ENCODE results near the gene NAP1L1. TPM values are rescaled to one million over a fixed set of nuclear protein-coding genes. Genes with fewer than 3 reads are reported as not detected.

NAP1L1 gene
- total and polyA plus RNA-seq, 2 donors, result 334 to 358 TPM

DNA sequence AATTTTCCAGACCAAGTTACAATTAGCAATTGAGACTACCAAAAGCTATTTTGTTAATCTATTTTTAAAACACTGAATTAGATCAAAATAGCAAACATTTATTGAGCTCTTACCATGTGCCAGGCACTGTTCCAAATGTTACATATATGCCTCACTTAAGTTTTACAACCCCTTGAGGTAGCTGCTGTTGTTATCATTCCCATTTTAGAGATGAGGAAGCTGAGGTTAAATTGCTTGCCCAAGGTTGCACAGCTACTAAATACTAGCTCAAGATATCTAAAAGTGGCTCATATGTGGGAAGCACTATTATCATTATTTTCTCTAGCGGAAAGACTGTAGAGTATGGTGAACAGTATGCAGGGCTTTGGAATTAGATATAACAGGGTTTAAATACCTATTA, 19.5 kb upstream of the NAP1L1 start:
- DNase-seq (ENCODE audit: extremely low spot score), result no peak
- Histone ChIP-seq H3K36me3 (ENCODE audit: insufficient read depth) (no peaks in the 10 kb centered on the region), H3K27ac (ENCODE audit: low read depth) (no peak overlapping the region), H3K4me1 (ENCODE audit: insufficient read depth) (no peaks in the 10 kb centered on the region), H3K4me3 (ENCODE audit: low read depth, low read length) (no peak overlapping the region)
- WGBS, result 100% methylated on average over 1 of the region's 1 CpG

DNA sequence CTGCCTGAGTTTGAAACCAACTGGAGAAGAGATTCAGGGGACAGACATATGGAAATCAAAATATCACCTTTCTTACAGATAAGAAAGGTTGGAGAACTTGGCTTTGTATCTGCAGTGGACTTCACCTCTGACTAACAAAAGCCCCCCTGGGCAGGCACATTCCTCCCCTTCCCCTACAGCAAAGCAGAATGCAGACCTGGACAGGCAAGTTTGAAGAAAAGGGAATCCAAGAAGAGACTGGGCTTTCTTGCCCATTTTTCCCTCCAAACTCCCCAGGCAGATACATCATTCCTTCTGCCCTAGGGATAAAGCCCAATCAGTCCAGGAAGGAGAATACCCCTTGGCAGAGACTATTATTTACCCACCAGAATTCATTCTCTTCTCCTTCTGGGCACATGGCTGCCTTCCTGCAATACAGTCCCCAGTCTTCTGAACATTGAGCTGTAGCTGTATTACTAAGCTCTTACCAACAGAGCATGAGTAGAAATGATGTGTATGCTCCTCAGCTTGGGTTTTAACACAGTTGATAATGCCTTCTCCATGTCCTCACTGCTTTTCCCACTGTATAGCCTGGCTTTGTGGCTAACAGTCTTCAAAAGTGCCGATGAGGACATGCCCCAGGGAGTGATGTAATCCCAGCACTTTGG, 17.4 kb upstream of the NAP1L1 start:
- 81% methylated on average over 1 of the region's 1 CpG for WGBS
- Histone ChIP-seq H3K4me3 (ENCODE audit: low read depth, low read length) (no peak overlapping the region), H3K27ac (ENCODE audit: low read depth) (no peak overlapping the region), H3K4me1 (ENCODE audit: insufficient read depth) (no peaks in the 10 kb centered on the region), H3K36me3 (ENCODE audit: insufficient read depth) (no peaks in the 10 kb centered on the region)
- no peak for DNase-seq (ENCODE audit: extremely low spot score)

DNA sequence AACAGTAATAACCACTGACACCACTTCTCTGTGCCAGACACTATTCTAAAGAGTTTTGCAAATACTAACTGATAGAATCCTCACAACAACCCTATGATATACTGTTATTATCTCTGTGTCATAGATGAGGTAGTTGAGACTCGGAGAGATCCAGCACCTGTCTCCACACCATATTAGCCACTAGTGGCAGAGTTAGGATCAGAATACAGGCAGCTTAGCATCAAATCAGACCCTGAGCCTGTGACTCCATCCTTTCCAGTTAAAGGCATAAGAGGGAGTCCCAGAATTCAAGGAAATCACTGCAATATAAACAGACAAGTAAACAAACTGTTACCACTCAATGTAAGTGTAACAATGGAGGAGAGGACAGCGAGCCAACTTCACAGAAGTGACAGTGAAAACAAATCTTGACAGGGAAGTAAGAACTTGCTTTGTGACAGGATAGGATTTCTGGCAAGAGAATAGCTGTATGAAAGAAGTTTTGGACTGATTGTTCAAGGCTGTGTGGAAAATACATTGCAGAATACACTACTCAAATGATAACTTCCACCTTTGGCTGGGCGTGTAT, 11.7 kb upstream of the NAP1L1 start:
- no peak for DNase-seq (ENCODE audit: extremely low spot score)
- Histone ChIP-seq H3K4me1 (ENCODE audit: insufficient read depth) (no peaks in the 10 kb centered on the region), H3K36me3 (ENCODE audit: insufficient read depth) (no peaks in the 10 kb centered on the region), H3K4me3 (ENCODE audit: low read depth, low read length) (no peak overlapping the region), H3K27ac (ENCODE audit: low read depth) (no peak overlapping the region)
- WGBS, result 70% methylated on average over 3 of the region's 3 CpGs

DNA sequence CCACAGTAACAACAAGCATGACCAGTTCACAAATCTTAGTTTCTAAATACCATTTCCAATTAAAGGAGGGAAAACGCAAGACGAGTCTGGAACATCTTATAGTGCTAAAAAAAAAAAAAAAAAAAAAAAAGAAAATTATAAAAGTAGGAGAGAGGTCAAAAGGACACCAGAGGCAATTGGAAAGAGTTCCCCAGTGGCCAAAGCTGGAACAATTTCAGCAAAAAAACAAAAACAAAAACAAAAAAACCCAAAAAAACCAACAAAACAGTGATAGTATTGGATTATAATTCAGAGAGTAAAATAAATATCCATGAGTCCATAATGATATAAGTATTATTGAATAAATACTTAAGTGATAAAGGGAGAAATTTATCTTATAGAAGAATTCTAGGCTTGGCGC, 10.3 kb upstream of the NAP1L1 start:
- H3K36me3 ChIP-seq (ENCODE audit: insufficient read depth), result no peaks in the 10 kb centered on the region
- WGBS, result 96% methylated on average over 3 of the region's 3 CpGs
- no peak overlapping the region for H3K4me3 ChIP-seq (ENCODE audit: low read depth, low read length)
- no peak overlapping the region for H3K27ac ChIP-seq (ENCODE audit: low read depth)
- no peak for DNase-seq (ENCODE audit: extremely low spot score)
- no peaks in the 10 kb centered on the region for H3K4me1 ChIP-seq (ENCODE audit: insufficient read depth)

DNA sequence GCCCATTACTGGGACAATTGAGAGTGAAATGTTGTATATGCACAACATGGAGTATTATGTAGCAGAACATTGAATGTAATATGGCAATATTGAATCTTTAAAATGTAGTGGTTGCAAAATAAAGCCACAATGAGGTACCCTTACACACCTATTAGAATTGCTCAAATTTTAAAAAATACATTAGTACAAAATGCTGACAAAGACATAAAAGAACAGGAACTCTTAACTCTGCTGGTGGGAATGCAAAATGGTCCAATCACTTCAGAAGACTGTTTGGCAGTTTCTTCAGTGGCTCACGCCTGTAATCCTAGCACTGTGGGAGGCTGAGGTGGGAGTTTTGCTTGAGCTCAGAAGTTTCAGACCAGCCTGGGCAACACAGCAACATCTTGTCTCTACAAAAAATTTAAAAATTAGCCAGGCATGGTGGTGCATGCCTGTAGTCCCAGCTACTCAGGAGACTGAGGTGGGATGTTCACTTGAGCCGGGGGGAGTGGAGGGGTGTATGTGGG, 6.8 kb upstream of the NAP1L1 start:
- DNase-seq (ENCODE audit: extremely low spot score), result no peak
- H3K36me3 ChIP-seq (ENCODE audit: insufficient read depth), result no peaks in the 10 kb centered on the region
- H3K27ac ChIP-seq (ENCODE audit: low read depth), result no peak overlapping the region
- H3K4me3 ChIP-seq (ENCODE audit: low read depth, low read length), result no peak overlapping the region
- H3K4me1 ChIP-seq (ENCODE audit: insufficient read depth), result no peaks in the 10 kb centered on the region
- WGBS, result 64% methylated on average over 2 of the region's 2 CpGs

DNA sequence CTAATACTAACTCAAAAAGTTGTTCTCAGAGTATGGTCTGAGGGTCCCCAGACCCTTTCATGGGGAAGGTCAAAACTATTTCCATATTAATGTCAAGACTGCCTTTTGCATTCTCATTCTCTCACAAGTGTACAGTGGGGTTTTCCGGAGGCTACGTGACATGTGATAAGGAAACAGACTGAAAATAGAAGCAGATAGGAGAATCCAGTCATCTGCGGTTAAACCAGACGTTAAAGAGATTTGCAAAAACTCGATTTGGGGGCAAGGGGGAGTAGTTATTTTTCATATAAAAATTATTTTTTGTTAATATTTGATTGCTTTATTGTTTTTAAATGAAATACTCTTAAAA, 1.0 kb upstream of the NAP1L1 start:
- no peak for DNase-seq (ENCODE audit: extremely low spot score)
- 8% methylated on average over 5 of the region's 5 CpGs for WGBS
- peak overlapping the region; percentile 85 for H3K4me3 ChIP-seq (ENCODE audit: low read depth, low read length)
- H3K27ac ChIP-seq (ENCODE audit: low read depth), result peak overlapping the region; percentile 59
- H3K4me1 ChIP-seq (ENCODE audit: insufficient read depth), result no peaks in the 10 kb centered on the region
- H3K36me3 ChIP-seq (ENCODE audit: insufficient read depth), result no peaks in the 10 kb centered on the region

DNA sequence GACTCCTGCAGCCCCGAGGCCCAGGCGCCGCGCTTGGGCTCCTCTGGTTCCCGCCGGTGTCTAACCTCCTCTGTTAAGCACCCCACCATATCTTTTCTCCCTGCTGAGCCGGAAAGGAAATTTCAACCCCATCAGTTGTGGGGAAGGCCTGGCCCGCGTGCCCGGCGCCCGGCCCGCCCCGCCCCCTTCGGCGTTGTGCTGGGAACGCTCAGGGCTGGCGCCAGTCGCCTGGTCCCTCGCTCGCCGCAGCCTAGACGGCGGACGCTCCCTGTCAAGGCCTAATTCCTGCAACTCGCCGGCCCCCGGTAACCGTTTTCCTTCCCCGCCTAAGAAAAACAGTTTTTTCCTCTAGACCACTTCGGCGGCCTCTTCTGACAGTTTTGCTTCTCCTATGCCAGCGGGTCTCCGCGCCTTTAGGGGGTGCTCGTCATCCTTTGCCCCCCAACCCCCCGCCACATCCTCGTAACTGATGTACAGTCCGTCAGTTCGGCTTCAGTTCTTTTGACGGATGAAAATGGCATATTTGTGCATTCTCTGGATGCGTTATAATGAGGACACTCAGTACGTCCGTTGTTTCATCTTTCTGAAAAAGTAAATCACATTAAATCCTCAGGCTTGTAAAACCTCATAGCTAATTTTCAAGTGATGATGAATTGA, 506 bp upstream of the NAP1L1 start:
- Histone ChIP-seq H3K4me1 (ENCODE audit: insufficient read depth) (no peaks in the 10 kb centered on the region), H3K27ac (ENCODE audit: low read depth) (peak overlapping the region; percentile 99), H3K36me3 (ENCODE audit: insufficient read depth) (no peaks in the 10 kb centered on the region), H3K4me3 (ENCODE audit: low read depth, low read length) (peak overlapping the region; percentile 85)
- DNase-seq (ENCODE audit: extremely low spot score), result peak; percentile 35
- under 1% methylated on average over 44 of the region's 44 CpGs for WGBS

DNA sequence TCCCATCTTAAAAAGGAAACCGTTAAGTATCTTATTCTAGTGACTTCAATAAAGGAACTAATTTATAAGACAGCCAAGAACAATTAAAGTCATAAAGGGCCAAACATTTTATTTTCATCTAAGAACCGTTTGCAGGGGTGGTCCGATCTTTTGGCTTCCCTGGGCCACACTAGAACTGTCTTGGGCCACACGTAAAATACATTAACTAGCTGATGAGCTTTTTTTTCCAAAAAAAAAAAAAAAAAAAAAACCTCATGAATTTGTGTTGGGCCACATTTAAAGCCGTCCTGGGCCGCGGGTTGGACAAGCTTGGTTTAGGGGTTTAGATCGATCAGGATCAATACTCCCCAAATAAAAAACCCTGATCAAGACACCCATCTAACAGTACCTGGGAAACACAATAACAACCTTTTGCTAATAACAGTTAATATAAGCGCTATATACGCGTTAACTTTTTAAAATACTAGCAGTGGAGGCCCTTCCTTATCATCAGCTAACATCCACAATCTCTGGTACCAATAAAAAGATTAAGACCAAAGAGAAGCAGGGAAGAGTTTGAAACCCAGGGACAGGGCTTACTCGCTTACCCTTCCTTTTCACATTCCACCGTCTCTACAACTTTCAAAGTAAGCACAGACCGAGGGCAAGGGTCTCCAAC, 1.1 kb downstream of the NAP1L1 start:
- Histone ChIP-seq H3K4me3 (ENCODE audit: low read depth, low read length) (peak overlapping the region; percentile 85), H3K4me1 (ENCODE audit: insufficient read depth) (no peaks in the 10 kb centered on the region), H3K27ac (ENCODE audit: low read depth) (peak overlapping the region; percentile 99), H3K36me3 (ENCODE audit: insufficient read depth) (no peaks in the 10 kb centered on the region)
- no peak for DNase-seq (ENCODE audit: extremely low spot score)
- WGBS, result 6% methylated on average over 14 of the region's 14 CpGs

DNA sequence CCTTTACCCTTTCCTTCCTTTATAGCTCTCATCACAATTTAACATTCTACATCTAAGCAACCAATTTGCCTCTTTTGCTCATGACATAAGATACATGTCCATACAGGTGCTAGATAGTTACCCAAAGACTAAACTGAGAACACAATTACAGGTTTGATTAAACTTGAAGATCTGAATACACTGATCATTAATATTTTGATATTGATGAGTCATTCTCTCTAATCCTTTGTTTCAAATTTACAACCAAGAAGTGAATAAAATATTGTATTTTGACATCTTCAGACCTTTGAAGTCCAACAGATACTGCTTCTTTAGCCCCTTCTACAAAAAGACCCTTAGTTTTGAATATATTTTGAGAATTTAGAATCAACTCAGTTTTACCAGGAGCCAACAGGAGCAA, 2.6 kb downstream of the NAP1L1 start:
- no peak overlapping the region for H3K4me3 ChIP-seq (ENCODE audit: low read depth, low read length)
- no peak overlapping the region for H3K27ac ChIP-seq (ENCODE audit: low read depth)
- H3K4me1 ChIP-seq (ENCODE audit: insufficient read depth), result peaks cover 2% of the 10 kb centered on the region
- no peaks in the 10 kb centered on the region for H3K36me3 ChIP-seq (ENCODE audit: insufficient read depth)
- DNase-seq (ENCODE audit: extremely low spot score), result no peak

DNA sequence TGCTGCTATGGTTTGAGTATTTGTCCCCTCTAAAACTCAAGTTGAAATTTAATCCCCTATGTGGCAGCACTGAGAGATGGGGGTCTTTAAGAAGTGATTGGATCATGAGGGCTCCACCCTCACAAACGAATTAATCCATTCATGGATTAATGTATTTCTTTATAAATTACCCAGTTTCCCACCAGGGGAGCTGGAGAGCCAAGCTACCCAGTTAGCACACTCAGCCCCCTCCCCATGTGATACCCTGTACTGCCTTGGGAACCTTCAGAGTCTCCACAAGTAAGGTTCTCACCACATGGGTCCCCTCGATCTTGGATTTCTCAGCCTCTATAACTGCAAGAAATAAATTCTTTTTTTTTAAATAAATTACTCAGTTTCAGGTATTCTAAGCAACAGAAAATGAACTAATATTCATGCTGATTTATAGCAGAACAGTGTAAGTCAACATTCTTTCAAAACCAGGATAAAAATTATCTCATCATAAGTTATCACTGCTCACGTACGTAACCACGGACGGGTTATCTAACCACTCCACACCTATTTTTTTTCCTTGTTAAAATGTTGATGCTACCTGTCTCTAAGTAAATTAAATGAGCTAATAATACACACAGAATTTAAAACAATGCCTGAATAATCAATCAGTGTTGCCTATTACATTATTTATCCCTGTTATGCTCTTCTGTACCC, 3.6 kb downstream of the NAP1L1 start:
- Histone ChIP-seq H3K4me1 (ENCODE audit: insufficient read depth) (peaks cover 2% of the 10 kb centered on the region), H3K27ac (ENCODE audit: low read depth) (no peak overlapping the region), H3K36me3 (ENCODE audit: insufficient read depth) (no peaks in the 10 kb centered on the region), H3K4me3 (ENCODE audit: low read depth, low read length) (no peak overlapping the region)
- DNase-seq (ENCODE audit: extremely low spot score), result no peak
- WGBS, result 75% methylated on average over 6 of the region's 6 CpGs

DNA sequence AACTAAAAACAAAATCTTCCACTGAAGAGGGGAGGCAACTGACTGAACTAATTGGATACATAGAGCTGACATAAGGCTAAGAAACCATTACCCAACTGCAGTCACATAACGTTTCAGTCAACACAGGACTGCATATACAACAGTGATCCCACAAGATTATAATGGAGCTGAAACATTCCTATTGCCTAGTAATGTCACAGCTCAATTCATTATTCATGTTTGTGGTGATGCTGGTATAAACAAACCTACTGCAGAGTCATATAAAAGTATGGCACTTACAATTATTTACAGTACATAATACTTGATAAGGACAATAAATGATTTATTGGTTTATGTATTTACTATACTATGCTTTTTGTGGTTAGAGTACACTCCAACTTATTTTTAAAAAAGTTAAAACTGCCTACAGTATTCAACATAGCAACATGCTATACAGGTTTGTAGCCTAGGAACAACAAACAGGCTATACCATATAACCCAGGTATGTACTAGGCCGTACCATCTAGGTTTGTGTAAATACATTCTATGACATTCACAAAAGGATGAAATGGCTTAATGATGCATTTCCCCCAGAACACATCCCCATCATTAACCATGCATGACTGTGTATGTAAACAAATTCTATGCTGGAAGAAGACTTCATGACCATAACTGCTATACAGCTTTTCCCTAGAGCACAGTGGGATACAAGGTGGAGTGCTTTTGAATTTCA, 4.3 kb downstream of the NAP1L1 start:
- no peak for DNase-seq (ENCODE audit: extremely low spot score)
- 55% methylated on average over 2 of the region's 2 CpGs for WGBS
- peaks cover 2% of the 10 kb centered on the region for H3K4me1 ChIP-seq (ENCODE audit: insufficient read depth)

DNA sequence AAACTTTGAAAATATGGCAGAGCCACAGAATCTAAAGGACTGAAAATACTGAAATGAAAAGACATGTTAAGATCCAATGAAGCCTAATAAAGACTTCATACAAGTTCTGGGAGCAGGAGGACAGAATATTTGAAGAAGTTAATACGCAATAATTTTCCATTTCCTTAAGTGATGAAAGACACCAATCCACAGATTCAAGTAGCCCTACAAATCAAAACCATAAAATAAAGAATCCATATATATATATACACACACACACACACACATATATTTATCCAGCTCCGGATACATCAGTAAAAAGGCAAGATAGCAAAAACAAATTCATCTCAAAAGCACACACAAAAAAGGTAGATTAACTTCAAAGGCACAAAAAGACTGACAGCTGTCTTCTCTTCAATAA, 5.7 kb downstream of the NAP1L1 start:
- 94% methylated on average over 2 of the region's 2 CpGs for WGBS
- no peak for DNase-seq (ENCODE audit: extremely low spot score)
- Histone ChIP-seq H3K36me3 (ENCODE audit: insufficient read depth) (no peaks in the 10 kb centered on the region), H3K4me1 (ENCODE audit: insufficient read depth) (peaks cover 2% of the 10 kb centered on the region), H3K4me3 (ENCODE audit: low read depth, low read length) (no peak overlapping the region), H3K27ac (ENCODE audit: low read depth) (no peak overlapping the region)

More for the DNA sequence above, 4.3 kb downstream of the NAP1L1 start:
- no peaks in the 10 kb centered on the region for H3K36me3 ChIP-seq (ENCODE audit: insufficient read depth)
- no peak overlapping the region for H3K4me3 ChIP-seq (ENCODE audit: low read depth, low read length)
- H3K27ac ChIP-seq (ENCODE audit: low read depth), result no peak overlapping the region

DNA sequence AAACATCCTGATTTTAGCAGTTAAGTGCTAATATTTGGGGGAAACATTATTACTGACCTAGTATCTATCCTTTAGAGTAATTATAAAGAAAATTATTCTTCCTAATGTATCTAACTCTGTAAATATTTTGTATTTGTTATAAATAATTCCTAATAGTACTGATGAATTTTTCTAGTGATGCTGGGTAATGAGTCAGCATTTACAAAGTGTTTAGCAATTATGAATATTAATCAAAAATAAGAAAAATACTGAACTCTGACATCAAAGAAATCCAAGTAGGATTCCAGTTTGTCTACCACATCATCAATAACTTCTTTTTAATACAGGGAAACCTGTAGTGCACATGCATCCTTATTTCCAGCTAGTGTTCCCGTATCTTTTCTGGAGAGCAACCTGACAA, 9.0 kb downstream of the NAP1L1 start:
- Histone ChIP-seq H3K4me1 (ENCODE audit: insufficient read depth) (peaks cover 2% of the 10 kb centered on the region), H3K27ac (ENCODE audit: low read depth) (no peak overlapping the region), H3K36me3 (ENCODE audit: insufficient read depth) (no peaks in the 10 kb centered on the region), H3K4me3 (ENCODE audit: low read depth, low read length) (no peak overlapping the region)
- WGBS, result 85% methylated on average over 1 of the region's 1 CpG
- DNase-seq (ENCODE audit: extremely low spot score), result no peak

All from urinary bladder (tissue), 4 donors.